Body of pancreas (tissue), 4 donors: ENCODE data around the gene SUMO2. TPM values are rescaled to one million over a fixed set of nuclear protein-coding genes. Genes with fewer than 3 reads are reported as not detected.

Experiments
- ATAC-seq: fragments of 150-250 bp; one replicate; pipeline ENCODE4 v1.9.1; 2016
- DNase-seq, 4 donors: peaks; one replicate each; pipeline ENCODE4 v3.0.0-alpha.2; 2019
- H3K27ac ChIP-seq, 4 donors: fragments of 200-600 bp; sonication (generic); 1 replicate in 3 of 4; 2 replicates in 1 of 4; pipeline versions ENCODE4 v1.5.1 to v1.6.1; 2016 to 2019; ENCODE audit warnings: mild to moderate bottlenecking in 1 of 4, mixed read lengths in 1 of 4, moderate library complexity in 1 of 4
- H3K27me3 ChIP-seq, 2 donors: fragments of 200-600 bp; sonication (generic); one replicate each; pipeline ENCODE4 v1.6.0; 2016; ENCODE audit warnings: mild to moderate bottlenecking in 1 of 2
- H3K36me3 ChIP-seq, 2 donors: fragments of 200-600 bp; sonication (generic); replicated peaks in 1 of 2; 2 replicates each; pipeline ENCODE4 v1.5.1; 2016; ENCODE audit warnings: low read depth in 2 of 2; ENCODE audit not compliant: insufficient read depth in 1 of 2
- H3K4me1 ChIP-seq: fragments of 200-600 bp; sonication (generic); one replicate; pipeline ENCODE4 v1.6.0; 2016
- H3K4me3 ChIP-seq, 2 donors: fragments of 200-600 bp; sonication (generic); 1 replicate in 1 of 2; 2 replicates in 1 of 2; pipeline ENCODE4 v1.5.1; 2016 to 2019
- H3K9me3 ChIP-seq, 3 donors: fragments of 200-600 bp; sonication (generic); 1 replicate in 2 of 3; 2 replicates in 1 of 3; pipeline ENCODE4 v1.5.1; 2016
- CTCF ChIP-seq, 7 experiments: fragments of 450-650 bp in 4 of 7; fragments of 200-600 bp in 3 of 7; sonication (generic) in 3 of 7; IDR thresholded peaks; one replicate each; pipeline ENCODE4 v1.5.1; 2016 to 2019; ENCODE audit warnings: antibody characterized with exemption in 7 of 7
- POLR2A ChIP-seq, 3 donors: fragments of 450-650 bp; IDR thresholded peaks; one replicate each; pipeline ENCODE4 v1.6.1; 2016; ENCODE audit warnings: antibody characterized with exemption in 3 of 3, mild to moderate bottlenecking in 2 of 3
- WGBS, 2 donors: methylation state at CpG; one replicate each; pipeline ENCODE4 v1.1.5; 2017; 5-methylcytosine and 5-hydroxymethylcytosine counted together
- intact Hi-C: fragments of 100-400 bp; cut with DNase I; formaldehyde crosslinking; loops from one replicate; pipeline ENCODE4 v1.15.1; 2023
- total RNA-seq, 2 donors: library from RNA; depleted of rRNA; stranded (reverse); fragments of >200 nt; gene quantifications; one replicate each; pipeline ENCODE4 v1.1.0, GENCODE V29; 2016

Gene SUMO2
- total RNA-seq, 2 donors from 2014 or later = 25.1 to 25.2 TPM

GRCh38 chr17:75228305-75228704, 45.5 kb upstream of the SUMO2 start:
- ATAC-seq (peak; percentile 25), DNase-seq (peak in 1 of 4 donors; percentile 70)
- Histone ChIP-seq H3K27me3 (no peaks in the 10 kb centered on the region), H3K27ac (peak overlapping the region in 2 of 4 donors; percentile 52 to 67), H3K4me3 (no peak overlapping the region), H3K36me3 (peaks cover 14 to 27% of the 10 kb centered on the region in 2 donors), H3K4me1 (peaks cover 8% of the 10 kb centered on the region), H3K9me3 (no peaks in the 10 kb centered on the region)
- TF ChIP-seq CTCF (IDR thresholded peaks at IDR 0.05) (no peak), POLR2A (IDR thresholded peaks at IDR 0.05) (no peak)
- intact Hi-C loops = no loop called here
- WGBS, 2 donors = 58 to 71% methylated on average over 2 of the region's 2 CpGs

- Histone ChIP-seq H3K4me3 (no peak overlapping the region), H3K27ac (peak overlapping the region in 1 of 4 donors; percentile 12), H3K4me1 (peaks cover 8% of the 10 kb centered on the region), H3K27me3 (no peaks in the 10 kb centered on the region), H3K36me3 (peaks cover 11 to 27% of the 10 kb centered on the region in 2 donors), H3K9me3 (no peaks in the 10 kb centered on the region)
- no peak for DNase-seq
- TF ChIP-seq CTCF (IDR thresholded peaks at IDR 0.05) = no peak
- no peak for TF ChIP-seq POLR2A (IDR thresholded peaks at IDR 0.05)
- WGBS, 2 donors = 78 to 81% methylated on average over 5 of the region's 5 CpGs
- no peak for ATAC-seq
- intact Hi-C loops = no loop called here
Measured at GRCh38 chr17:75227729-75228128, 45.0 kb upstream of the SUMO2 start.

- no peak overlapping the region for H3K4me3 ChIP-seq
- H3K9me3 ChIP-seq = no peaks in the 10 kb centered on the region
- H3K27ac ChIP-seq = no peak overlapping the region
- H3K4me1 ChIP-seq = peaks cover 8% of the 10 kb centered on the region
- WGBS, 2 donors = 78 to 84% methylated on average over 13 to 14 of the region's 14 CpGs
- peaks cover 0 to 27% of the 10 kb centered on the region in 2 donors for H3K36me3 ChIP-seq
- intact Hi-C loops = no loop called here
- DNase-seq (no peak), ATAC-seq (no peak)
- TF ChIP-seq CTCF (IDR thresholded peaks at IDR 0.05) (no peak), POLR2A (IDR thresholded peaks at IDR 0.05) (no peak)
- no peaks in the 10 kb centered on the region for H3K27me3 ChIP-seq
Measured at GRCh38 chr17:75225016-75225415, 42.3 kb upstream of the SUMO2 start.

- 86 to 96% methylated on average over 3 of the region's 3 CpGs for WGBS, 2 donors
- peaks cover 0 to 29% of the 10 kb centered on the region in 2 donors for H3K36me3 ChIP-seq
- no peaks in the 10 kb centered on the region for H3K27me3 ChIP-seq
- intact Hi-C loops = no loop called here
- H3K27ac ChIP-seq = no peak overlapping the region
- no peaks in the 10 kb centered on the region for H3K4me1 ChIP-seq
- DNase-seq (no peak), ATAC-seq (no peak)
- no peak overlapping the region for H3K4me3 ChIP-seq
- TF ChIP-seq POLR2A (IDR thresholded peaks at IDR 0.05) (no peak), CTCF (IDR thresholded peaks at IDR 0.05) (no peak)
- no peaks in the 10 kb centered on the region for H3K9me3 ChIP-seq
Measured at GRCh38 chr17:75219815-75220214, 37.1 kb upstream of the SUMO2 start.

GRCh38 chr17:75218131-75218530, 35.4 kb upstream of the SUMO2 start:
- intact Hi-C loops = no loop called here
- H3K4me1 ChIP-seq = no peaks in the 10 kb centered on the region
- H3K36me3 ChIP-seq = peaks cover 0 to 38% of the 10 kb centered on the region in 2 donors
- TF ChIP-seq POLR2A (IDR thresholded peaks at IDR 0.05) = no peak
- TF ChIP-seq CTCF (IDR thresholded peaks at IDR 0.05) = no peak
- no peak overlapping the region for H3K4me3 ChIP-seq
- 86 to 93% methylated on average over 5 to 6 of the region's 6 CpGs for WGBS, 2 donors
- no peaks in the 10 kb centered on the region for H3K27me3 ChIP-seq
- no peaks in the 10 kb centered on the region for H3K9me3 ChIP-seq
- H3K27ac ChIP-seq = no peak overlapping the region
- DNase-seq (no peak), ATAC-seq (no peak)
